Ishikawa (cell line): ENCODE results near the gene NFAM1.

Experiments used
- CEBPB ChIP-seq: IDR thresholded peaks from 2 replicates; pipeline ENCODE4 v1.6.1; 2012
- CREB1 ChIP-seq: IDR thresholded peaks from 2 replicates; pipeline ENCODE4 v1.6.1; 2012; ENCODE audit warnings: low read depth
- EGR1 ChIP-seq: IDR thresholded peaks from 2 replicates; pipeline ENCODE4 v1.6.1; 2012
- EP300 ChIP-seq: IDR thresholded peaks from 2 replicates; pipeline ENCODE4 v1.6.1; 2012; ENCODE audit warnings: borderline replicate concordance
- FOXM1 ChIP-seq: IDR thresholded peaks from 2 replicates; pipeline ENCODE4 v1.6.1; 2012; ENCODE audit warnings: low read depth, borderline replicate concordance
- MAX ChIP-seq: IDR thresholded peaks from 2 replicates; pipeline ENCODE4 v1.6.1; 2012
- NFIC ChIP-seq: IDR thresholded peaks from 2 replicates; pipeline ENCODE4 v1.6.1; 2012
- RAD21 ChIP-seq: IDR thresholded peaks from 2 replicates; pipeline ENCODE4 v1.6.1; 2012; ENCODE audit warnings: low read depth
- TAF1 ChIP-seq: IDR thresholded peaks from 2 replicates; pipeline ENCODE4 v1.6.1; 2012; ENCODE audit warnings: low read depth, mild to moderate bottlenecking
- TEAD4 ChIP-seq: IDR thresholded peaks from 2 replicates; pipeline ENCODE4 v1.6.1; 2012
- YY1 ChIP-seq: IDR thresholded peaks from 2 replicates; pipeline ENCODE4 v1.6.1; 2012; ENCODE audit warnings: low read depth
- TF ChIP-seq, protein P1 (sequence below): IDR thresholded peaks from 2 replicates; pipeline ENCODE4 v1.6.1; 2012
- TF ChIP-seq, protein P2 (sequence below): IDR thresholded peaks from 2 replicates; pipeline ENCODE4 v1.6.1; 2012; ENCODE audit warnings: low read depth, mild to moderate bottlenecking

GRCh38 chr22:42471441-42471840, 39.2 kb upstream of the NFAM1 start:
- TF ChIP-seq, protein P1, sequence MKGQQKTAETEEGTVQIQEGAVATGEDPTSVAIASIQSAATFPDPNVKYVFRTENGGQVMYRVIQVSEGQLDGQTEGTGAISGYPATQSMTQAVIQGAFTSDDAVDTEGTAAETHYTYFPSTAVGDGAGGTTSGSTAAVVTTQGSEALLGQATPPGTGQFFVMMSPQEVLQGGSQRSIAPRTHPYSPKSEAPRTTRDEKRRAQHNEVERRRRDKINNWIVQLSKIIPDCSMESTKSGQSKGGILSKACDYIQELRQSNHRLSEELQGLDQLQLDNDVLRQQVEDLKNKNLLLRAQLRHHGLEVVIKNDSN, result no peak
- TF ChIP-seq YY1 (no peak), TEAD4 (no peak), MAX (no peak), TAF1 (no peak), RAD21 (no peak), CEBPB (no peak), EP300 (no peak), EGR1 (no peak), CREB1 (no peak), NFIC (no peak), FOXM1 (no peak)
- TF ChIP-seq, protein P2, sequence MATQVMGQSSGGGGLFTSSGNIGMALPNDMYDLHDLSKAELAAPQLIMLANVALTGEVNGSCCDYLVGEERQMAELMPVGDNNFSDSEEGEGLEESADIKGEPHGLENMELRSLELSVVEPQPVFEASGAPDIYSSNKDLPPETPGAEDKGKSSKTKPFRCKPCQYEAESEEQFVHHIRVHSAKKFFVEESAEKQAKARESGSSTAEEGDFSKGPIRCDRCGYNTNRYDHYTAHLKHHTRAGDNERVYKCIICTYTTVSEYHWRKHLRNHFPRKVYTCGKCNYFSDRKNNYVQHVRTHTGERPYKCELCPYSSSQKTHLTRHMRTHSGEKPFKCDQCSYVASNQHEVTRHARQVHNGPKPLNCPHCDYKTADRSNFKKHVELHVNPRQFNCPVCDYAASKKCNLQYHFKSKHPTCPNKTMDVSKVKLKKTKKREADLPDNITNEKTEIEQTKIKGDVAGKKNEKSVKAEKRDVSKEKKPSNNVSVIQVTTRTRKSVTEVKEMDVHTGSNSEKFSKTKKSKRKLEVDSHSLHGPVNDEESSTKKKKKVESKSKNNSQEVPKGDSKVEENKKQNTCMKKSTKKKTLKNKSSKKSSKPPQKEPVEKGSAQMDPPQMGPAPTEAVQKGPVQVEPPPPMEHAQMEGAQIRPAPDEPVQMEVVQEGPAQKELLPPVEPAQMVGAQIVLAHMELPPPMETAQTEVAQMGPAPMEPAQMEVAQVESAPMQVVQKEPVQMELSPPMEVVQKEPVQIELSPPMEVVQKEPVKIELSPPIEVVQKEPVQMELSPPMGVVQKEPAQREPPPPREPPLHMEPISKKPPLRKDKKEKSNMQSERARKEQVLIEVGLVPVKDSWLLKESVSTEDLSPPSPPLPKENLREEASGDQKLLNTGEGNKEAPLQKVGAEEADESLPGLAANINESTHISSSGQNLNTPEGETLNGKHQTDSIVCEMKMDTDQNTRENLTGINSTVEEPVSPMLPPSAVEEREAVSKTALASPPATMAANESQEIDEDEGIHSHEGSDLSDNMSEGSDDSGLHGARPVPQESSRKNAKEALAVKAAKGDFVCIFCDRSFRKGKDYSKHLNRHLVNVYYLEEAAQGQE, result no peak
